ENCODE data around the gene CFAP119.
"Not testable (repeated sequence)": the region's sequence is repeated elsewhere in the genome, so short reads cannot be mapped to it uniquely, and the experiment has no call there.

CFAP119 gene

DNA sequence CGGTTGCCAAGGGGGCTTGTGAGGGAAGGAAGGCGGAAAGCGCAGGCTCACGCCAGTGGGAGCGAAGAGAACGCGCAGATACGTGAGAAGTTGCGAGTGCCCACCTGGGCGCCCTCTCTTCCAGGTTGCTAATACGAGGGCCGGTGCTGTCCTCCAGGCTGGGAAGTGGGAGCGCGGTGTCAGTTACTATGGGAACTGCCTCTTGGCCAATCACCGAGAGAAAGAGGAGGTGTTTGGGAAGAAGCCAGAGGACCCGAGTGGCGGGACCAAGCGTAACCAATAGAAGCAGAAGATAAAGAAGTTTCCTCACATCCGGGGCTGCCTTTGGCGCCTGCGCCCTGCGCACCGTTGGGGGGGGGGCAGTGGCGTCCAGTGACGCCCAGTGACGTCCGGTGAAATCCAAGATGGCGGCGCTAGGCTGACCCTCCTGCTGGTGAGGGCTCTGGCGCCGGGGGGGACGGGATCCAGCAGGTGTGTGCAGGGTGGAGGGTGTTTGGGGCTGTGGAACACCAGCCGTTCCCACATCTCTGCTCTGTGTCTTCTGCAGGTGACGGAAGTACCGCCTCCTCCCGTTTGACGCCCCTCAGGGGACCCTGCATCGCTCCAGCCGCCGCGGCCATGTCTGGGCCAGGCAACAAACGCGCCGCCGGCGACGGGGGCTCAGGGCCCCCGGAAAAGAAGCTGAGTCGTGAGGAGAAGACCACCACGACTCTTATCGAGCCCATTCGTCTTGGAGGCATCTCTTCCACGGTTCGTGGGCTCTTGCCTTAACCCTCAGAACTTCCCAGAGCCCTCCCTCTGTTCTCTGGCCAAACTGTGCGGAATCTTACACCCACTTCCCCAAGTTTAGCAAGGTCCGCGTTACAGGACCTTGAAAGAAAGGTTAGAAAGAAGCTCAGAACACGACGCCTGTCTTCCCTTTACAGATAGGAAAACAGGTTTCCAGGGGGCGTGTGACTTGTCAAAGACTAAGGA, at the start of gene CFAP119, which contains the start of gene RNF40:
Gene CFAP119, minus strand, starts transcription at position 135 of the 975 bp plus-strand sequence. CDS start 314 bp downstream, outside the sequence.
Gene RNF40, plus strand, starts transcription at position 395 of the 975 bp plus-strand sequence. Its CDS starts 224 bp downstream, at position 619.
- peak; percentile 93 for DNase-seq

DNA sequence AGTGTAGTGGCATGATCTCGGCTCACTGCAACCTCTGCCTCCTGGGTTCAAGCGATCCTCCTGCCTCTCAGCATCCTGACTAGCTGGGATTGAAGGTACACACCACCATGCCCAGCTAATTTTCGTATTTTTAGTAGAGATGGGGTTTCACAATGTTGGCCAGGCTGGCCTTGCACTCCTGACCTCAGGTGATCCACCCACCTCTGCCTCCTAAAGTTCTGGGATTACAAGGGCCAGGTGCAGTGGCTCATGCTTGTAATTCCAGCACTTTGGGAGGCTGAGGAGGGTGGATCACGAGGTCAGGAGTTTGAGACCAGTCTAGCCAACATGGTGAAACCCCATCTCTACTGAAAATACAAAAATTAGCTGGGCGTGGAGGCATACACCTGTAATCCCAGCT, 47.8 kb upstream of the CFAP119 start:
- DNase-seq, result not testable (repeated sequence)

- DNase-seq, result not testable (repeated sequence)
Observed at GRCh38 chr16:30808890-30809426, 47.1 kb upstream of the CFAP119 start.

DNA sequence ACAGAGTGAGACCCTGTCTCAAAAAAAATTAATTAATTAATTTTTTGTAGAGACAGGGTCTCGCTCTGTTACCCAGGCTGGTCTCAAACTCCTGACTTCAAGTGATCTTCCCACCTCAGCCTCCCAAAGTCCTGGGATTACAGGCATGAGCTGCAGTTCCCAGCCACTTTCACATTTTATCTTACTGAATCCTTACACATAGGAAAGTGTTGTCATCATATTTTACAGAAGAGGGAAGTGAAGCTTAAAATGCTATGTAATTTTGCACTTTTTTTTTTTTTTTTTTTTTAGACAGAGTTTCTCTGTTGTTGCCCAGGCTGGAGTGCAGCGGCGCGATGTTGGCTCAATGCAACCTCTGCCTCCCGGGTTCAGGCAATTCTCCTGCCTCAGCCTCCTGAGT, 46.3 kb upstream of the CFAP119 start:
- no peak for DNase-seq

DNA sequence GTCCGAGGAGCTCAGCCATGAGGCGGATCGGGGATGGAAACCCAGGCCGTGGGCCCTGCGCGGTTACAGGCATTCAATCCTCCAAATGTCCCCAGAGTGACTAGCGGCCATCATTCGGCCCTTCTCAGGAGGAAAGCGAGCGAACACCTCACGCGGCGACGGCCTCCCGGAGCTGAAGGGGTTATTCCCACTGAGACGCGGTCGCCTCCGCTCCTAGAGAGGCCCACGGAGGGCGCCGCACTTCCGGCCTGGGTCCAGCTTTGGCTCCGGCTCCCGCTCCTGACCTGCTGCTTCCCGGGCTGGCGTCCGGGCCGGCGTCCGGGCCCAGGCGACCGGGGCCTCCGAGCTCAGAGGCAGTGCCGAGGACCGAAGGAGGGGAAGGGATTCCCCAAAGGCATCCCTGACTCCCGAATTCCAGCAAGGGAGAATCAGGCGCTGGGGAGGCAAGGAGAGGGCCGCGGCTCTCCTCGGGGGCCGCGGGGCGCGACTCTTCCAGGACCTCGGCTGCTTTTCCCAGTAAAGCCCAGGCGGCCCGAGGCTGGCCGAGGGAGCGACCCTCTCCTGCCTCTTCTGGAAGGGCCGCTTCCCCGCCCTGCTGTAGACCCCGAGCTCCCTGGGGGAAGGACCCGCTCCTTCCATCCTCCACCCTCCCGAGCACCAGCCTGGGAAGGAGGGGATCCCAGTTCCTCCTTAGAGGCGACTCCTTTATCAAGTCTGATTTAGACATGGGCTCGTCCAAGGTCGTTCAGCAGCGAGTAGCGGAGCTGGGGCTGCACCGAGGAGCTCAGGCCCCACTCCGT, 43.7 kb upstream of the CFAP119 start:
- peak; percentile 73 for DNase-seq

DNA sequence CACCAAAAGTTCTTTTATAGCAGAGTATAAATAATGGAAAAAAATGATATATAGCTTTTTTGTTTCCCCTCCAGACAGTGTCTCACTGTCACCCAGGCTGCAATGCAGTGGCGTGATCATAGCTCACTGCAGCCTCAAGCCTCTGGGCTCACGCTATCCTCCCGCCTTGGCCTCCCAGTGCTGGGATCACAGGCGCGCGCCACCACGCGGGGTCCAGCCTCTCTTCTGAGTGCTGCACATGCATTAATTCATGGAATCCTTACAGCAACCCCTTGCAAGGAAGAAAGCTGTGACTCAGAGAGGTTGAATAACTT, 43.2 kb upstream of the CFAP119 start:
- no peak for DNase-seq

- no peak for DNase-seq
Observed at GRCh38 chr16:30802936-30803335, 41.1 kb upstream of the CFAP119 start.

DNA sequence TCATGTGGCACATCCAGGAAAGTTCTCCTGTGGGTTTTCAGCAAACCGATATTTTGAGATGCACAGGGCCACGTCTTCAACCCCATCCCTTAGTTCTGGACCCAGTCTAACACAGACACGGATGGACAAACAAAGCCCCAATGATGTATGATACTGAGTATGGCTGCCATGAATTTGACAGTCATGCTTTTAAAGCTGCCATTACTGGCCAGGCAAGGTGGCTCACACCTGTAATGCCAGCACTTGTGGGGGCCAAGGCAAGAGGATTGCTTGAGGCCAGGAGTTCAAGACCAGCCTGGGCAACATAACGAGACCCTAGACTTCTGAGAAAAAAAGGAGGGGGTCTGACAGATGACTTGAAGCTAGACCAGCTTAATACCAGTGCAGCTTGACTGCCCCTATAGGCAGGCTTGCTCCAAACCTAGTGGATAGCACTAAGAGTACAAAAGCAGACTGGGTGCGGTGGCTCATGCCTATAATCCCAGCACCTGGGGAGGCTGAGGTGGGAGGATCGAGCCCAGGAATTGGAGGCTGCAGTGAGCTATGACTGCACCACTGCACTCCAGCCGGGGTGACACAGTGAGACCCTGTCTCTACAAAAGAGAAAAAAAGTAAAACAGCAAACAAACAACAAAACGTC, 35.9 kb upstream of the CFAP119 start:
- DNase-seq, result no peak

- DNase-seq, result no peak
Observed at GRCh38 chr16:30794634-30795033, 32.8 kb upstream of the CFAP119 start.

DNA sequence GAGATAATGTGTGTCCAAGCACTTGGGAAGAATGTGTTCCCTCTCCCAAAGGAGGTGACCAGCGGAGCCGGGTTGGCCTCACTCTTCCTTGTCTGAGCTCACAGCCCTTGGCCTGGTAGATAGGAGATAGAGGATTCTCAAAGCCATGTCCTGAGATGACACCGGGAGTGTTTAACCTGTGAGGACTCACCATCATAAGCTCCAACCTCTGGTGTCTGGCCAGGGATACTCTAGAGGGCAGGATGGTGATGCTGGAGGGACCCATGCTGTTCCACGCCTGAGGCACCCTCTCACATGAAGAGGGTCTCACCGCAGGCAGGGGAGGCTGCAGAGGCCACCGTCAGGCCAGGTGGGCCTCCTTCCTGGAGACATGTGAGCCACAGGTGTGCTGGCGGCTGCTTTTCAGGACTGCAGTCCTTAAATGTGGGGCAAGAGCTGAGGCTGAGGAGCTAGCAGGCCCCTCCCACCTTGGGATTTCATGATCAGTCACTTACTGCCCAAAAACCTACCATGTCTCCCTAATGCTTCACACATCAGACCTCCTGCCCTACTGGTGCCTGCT, 31.7 kb upstream of the CFAP119 start:
- DNase-seq, result no peak

GRCh38 chr16:30787613-30788378, 25.9 kb upstream of the CFAP119 start:
- no peak for DNase-seq

DNA sequence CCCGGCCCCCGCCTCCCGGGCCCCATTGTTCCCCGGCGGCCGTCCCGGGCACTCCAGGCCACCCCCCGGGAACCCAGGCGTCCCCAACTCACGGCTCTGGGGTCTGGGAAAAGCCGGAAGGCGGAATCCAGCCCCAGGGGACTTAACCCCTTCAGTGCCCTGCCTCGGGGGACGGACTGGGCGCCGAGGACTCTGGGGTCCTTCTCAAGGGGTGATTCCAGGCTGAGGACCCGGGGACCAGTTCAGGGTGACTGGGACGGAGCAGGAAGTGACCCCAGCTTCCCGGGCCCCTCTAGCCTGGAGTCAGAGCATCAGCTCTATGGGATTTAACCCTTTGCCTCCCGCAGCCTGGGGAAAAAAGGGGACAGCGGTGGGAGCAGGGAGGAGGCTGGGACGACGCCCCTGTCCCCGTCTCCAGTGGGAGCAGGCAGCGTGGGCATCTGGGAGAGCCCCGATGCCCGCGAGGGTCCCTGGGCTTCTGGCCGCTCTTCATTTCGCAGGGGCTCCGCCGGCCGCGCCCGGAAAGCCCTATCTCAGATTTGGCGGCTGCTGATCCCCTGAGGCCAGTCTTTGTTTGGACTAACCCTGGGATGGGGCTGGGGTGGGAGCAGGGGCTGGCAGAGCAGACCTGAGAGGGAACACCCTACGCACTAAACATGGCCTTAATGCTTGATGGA, 25.2 kb upstream of the CFAP119 start, which contains the start of gene ZNF629:
Gene ZNF629, minus strand, starts transcription at position 270 of the 677 bp plus-strand sequence. CDS start 2,723 bp downstream, outside the sequence.
- peak; percentile 79 for DNase-seq

DNA sequence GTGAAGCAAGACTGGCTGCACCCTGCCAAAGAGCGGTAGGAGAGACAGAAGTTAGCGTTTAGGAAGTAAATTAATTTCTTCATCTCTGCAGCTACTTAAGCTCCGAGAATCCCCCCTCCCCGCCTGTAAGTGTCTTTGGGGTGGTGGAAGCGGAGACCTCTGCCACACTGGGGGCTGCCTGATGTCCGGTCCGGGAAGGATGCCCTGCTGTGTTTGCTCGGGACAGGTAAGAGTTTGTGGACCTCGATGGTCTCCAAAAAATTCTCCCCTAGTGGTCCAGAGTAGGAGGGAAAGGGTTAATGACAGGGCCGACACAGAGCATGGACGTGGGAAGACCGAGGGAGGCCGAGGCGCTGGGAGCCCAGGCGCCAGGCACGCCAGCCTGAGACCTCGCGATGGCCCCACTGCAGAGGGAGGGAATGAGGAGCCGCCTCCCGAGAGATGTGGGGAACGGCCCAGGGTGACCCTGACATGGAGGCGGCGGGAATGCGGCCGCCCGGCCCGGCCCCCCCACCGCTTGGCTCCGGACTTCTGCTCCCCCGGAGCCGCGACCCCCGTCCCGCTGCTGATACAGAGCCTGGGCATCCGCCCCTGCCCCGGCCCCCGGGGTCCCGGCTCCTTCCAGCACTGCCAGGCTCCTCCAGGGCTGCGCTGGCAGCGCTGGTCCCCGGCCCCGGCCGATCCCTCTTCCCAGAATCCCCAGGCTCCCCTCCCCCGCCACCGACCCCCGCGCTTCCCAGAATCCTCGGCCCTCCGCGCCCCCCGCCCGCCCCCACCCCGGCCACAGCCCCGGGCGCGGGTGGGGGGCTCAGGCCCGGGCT, 24.5 kb upstream of the CFAP119 start:
- DNase-seq, result peak; percentile 7

DNA sequence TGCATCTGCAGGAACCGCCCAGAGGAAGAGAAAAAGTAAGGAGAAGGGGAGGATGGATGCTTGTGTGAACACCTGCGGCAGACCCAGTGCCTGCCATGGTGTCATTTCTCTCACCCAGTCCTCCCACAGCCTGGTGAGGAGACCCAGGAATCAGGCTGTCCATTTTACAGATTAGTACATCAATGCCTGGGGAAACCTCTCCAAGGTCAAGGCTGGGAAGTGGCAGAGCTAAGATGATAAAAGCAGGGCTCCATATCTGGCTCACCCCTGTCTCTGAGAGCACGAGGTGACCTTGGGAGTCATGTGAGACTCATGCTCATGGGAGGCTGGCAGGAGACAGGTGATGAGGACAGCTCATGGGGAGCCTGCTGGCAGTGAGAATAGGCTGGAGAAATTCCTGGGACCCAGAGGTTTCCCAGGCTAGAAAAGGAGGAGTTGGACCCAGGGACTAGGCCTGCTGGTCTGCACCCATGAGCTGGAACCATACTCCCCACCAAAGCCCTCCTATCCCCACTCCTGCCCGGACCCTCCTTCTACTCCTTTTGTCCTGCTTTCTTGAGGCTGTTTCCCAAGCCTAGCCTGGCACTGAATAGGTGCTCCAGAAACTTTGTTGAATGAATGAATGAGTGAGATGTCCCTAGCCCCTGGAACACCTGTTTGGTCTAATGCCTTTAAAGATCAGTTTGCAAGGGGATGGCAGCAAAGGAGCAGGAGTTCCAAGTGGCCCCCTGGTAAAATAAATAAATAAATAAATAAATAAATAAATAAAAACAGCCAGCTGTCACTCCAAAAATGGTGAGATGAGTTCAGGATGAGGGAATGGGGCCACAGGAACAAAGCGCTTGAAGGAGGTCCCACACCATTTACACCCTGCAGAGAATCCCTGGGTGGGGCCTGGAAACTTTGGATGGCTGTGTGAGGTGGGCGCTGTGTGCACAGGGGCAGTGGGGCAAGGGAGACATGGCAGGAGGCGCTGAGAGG, 23.6 kb upstream of the CFAP119 start:
- DNase-seq, result no peak

- DNase-seq, result no peak
Observed at GRCh38 chr16:30784215-30784614, 22.4 kb upstream of the CFAP119 start.

DNA sequence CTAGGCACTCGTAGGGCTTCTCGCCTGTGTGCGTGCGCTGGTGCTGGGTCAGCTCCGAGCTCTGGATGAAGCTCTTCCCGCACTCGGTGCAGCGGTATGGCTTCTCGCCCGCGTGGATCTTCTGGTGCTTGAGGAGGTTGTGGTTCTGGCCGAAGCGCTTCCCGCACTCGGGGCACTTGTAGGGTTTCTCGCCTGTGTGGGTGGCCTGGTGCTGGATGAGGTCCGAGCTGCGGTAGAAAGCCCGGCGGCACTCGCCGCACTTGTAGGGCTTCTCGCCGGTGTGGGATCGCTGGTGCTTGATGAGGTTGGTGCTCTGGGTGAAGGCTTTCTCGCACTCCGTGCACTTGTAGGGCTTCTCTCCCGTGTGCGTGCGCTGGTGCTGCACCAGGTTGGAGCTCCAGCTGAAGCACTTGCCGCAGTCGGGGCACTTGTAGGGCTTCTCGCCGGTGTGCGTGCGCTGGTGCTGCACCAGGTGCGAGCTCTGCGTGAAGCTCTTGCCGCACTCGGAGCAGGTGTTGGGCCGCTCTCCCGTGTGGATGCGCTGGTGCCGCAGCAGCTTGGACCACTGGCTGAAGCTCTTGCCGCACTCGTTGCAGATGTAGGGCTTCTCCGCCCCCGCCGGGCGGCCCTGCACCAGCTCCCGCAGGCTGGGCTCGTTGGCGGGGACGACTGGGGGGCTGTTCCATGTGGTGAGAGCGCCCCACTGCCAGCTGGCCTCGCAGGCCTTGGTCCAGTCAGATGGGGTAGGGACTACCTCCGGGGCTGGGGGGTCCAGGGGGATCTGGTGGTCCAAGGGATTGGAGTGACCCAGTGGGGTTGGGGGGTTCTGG, 21.6 kb upstream of the CFAP119 start:
- DNase-seq, result no peak

GRCh38 chr16:30782486-30783279, 20.8 kb upstream of the CFAP119 start:
- no peak for DNase-seq
